HEK293 (cell line): ENCODE data around the gene ADNP.

Experiments
- ZBTB48 ChIP-seq: fragments of 450-650 bp; formaldehyde crosslinking; IDR thresholded peaks from 2 replicates; pipeline ENCODE4 v1.5.1; 2016; ENCODE audit warnings: missing biosample characterization, missing genetic modification characterization
- TF ChIP-seq, protein P1 (sequence below): fragments of 450-650 bp; formaldehyde crosslinking; IDR thresholded peaks from 2 replicates; pipeline ENCODE4 v1.5.1; 2017; ENCODE audit warnings: missing biosample characterization, missing genetic modification characterization
- TF ChIP-seq, protein P2 (sequence below): fragments of 450-650 bp; formaldehyde crosslinking; IDR thresholded peaks from 2 replicates; pipeline ENCODE4 v1.5.1; 2016; ENCODE audit warnings: missing biosample characterization, missing genetic modification characterization

DNA sequence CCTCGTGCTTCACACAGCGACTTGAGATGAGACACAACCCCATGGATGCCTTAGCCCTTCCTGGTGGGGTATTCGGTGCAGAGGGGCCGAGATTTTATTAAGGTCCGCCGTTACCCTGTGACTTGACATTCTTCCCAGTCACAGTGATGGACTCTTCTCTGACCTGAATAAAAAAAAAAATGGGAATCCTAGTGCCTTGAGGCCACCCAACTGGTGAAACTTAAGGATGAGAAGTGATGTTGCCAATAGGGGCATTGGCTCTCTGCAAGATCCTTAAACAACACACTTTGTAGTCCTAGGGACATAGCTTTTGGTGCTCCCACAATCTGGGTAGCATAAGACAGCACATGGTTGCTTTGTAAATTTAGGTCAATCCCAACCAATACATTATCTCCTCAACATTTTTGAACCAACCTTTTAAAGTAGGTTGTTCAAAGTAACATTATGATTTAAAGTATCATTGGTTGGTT lies 814 bp upstream of the ADNP start:
- TF ChIP-seq, protein P1, sequence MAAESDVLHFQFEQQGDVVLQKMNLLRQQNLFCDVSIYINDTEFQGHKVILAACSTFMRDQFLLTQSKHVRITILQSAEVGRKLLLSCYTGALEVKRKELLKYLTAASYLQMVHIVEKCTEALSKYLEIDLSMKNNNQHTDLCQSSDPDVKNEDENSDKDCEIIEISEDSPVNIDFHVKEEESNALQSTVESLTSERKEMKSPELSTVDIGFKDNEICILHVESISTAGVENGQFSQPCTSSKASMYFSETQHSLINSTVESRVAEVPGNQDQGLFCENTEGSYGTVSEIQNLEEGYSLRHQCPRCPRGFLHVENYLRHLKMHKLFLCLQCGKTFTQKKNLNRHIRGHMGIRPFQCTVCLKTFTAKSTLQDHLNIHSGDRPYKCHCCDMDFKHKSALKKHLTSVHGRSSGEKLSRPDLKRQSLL = no peak
- no peak for TF ChIP-seq ZBTB48 (tag by site-specific recombination)
- TF ChIP-seq, protein P2, sequence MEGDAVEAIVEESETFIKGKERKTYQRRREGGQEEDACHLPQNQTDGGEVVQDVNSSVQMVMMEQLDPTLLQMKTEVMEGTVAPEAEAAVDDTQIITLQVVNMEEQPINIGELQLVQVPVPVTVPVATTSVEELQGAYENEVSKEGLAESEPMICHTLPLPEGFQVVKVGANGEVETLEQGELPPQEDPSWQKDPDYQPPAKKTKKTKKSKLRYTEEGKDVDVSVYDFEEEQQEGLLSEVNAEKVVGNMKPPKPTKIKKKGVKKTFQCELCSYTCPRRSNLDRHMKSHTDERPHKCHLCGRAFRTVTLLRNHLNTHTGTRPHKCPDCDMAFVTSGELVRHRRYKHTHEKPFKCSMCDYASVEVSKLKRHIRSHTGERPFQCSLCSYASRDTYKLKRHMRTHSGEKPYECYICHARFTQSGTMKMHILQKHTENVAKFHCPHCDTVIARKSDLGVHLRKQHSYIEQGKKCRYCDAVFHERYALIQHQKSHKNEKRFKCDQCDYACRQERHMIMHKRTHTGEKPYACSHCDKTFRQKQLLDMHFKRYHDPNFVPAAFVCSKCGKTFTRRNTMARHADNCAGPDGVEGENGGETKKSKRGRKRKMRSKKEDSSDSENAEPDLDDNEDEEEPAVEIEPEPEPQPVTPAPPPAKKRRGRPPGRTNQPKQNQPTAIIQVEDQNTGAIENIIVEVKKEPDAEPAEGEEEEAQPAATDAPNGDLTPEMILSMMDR (tag by site-specific recombination) = no peak
